ENCODE data around the gene LHFPL6.

The LHFPL6 gene

GRCh38 chr13:39590466-39591036, 12.4 kb downstream of the LHFPL6 start:
- no peak for DNase-seq

DNA sequence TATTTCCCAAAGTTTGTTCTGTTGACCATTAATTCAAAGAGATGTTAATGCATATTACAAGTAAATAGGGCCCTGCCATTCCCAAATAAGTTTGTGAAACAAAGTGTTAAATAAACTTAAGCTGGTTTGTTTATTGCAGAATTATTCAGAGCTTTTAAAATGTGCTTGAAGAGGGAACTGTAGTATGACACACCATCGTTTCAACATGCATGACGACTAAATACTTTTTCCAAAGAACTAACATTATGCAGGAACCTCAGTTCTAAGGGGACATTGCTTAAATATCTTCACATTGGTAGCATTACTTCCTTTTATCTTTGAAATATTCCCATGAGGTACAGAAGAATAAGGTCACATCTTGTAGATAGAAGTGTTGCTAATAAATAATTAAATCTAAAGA, 14.6 kb downstream of the LHFPL6 start:
- DNase-seq: no peak

GRCh38 chr13:39587939-39588338, 15.1 kb downstream of the LHFPL6 start:
- DNase-seq: no peak

GRCh38 chr13:39586958-39587605, 15.9 kb downstream of the LHFPL6 start:
- DNase-seq: no peak

- no peak for DNase-seq
Measured at GRCh38 chr13:39586151-39586550, 16.8 kb downstream of the LHFPL6 start.

- no peak for DNase-seq
Measured at GRCh38 chr13:39585219-39585618, 17.8 kb downstream of the LHFPL6 start.

DNA sequence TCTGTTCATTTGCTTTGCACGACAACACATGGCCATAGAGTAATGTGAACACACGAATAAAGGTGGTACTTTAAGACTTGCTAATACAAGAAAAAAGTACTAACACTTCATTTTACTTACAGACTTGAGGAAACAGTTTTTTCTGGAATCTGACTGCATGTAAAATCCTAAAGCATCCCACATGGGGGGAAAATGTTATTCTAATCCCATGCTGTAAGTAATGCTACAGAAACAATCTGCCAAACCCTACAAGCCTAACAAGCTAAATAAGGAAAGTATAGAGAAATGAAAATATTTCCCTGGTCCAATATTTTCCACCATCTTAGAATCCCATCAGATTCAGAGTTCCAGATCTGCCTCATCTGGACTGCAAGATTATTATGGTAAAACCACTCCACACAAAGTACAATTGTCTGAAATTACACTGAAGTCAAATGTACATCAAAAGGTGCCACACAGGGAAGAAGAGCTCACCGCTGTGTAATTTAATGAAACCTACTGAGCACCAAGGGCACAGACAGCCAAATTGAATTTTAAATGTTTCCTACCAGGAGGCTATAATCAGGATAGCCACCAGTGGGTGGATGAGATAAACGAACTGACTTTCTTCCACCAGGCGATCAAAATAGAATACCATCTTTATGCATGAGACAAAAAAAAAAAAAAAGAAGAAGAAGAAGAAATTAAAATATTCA, 22.0 kb downstream of the LHFPL6 start:
- DNase-seq: no peak

GRCh38 chr13:39578821-39579291, 24.1 kb downstream of the LHFPL6 start:
- no peak for DNase-seq

DNA sequence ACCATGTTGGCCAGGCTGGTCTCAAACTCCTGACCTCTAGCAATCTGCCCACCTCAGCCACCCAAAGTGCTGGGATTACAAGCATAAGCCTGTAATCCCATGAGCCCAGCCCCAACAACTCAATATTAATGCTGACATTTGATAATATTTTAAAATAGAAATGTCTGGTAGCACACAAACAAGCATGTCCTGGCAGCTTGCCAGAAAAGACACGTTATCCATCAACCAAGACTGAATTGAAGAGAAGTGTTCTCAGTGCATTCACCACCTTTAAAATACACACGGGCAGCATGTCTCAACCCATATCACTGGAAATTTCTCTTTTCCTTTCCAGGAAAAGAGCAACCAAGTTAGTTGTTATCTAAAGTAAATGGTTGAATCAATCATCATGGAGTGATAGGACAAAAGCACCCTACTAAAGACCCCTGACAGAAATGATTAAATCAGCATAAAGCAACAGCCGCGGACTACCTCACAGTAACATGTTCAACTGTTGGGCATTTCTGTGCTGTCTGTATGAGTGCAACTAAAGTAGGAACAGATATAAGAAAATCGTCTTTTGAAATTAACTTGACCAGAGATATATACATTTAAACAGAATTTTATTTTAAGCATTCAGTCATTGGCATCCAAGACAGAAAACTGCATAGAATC, 25.0 kb downstream of the LHFPL6 start:
- DNase-seq: no peak

GRCh38 chr13:39577203-39577602, 25.8 kb downstream of the LHFPL6 start:
- DNase-seq: no peak

GRCh38 chr13:39575641-39576238, 27.3 kb downstream of the LHFPL6 start:
- no peak for DNase-seq

GRCh38 chr13:39571502-39572092, 31.4 kb downstream of the LHFPL6 start:
- DNase-seq: no peak

DNA sequence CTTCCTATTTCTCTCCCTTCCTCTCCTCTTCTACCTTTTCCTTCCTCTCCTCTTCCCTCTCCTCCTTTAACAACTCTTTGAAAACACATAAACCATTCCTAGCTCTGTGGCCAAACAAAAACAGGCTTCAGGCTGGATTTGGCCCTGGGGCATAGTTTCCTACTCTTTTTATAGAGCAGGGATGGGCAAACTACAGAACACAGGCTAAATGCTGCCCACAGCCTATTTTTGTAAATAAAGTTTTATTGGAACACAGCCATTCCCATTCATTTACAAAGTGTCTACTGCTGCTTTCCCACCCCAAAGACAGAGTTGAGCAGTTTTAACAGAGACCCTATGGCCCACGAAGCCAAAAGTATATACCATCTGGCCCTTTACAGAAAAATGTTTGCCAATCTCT, 35.4 kb downstream of the LHFPL6 start:
- DNase-seq: no peak

GRCh38 chr13:39566216-39566869, 36.6 kb downstream of the LHFPL6 start:
- DNase-seq: no peak

DNA sequence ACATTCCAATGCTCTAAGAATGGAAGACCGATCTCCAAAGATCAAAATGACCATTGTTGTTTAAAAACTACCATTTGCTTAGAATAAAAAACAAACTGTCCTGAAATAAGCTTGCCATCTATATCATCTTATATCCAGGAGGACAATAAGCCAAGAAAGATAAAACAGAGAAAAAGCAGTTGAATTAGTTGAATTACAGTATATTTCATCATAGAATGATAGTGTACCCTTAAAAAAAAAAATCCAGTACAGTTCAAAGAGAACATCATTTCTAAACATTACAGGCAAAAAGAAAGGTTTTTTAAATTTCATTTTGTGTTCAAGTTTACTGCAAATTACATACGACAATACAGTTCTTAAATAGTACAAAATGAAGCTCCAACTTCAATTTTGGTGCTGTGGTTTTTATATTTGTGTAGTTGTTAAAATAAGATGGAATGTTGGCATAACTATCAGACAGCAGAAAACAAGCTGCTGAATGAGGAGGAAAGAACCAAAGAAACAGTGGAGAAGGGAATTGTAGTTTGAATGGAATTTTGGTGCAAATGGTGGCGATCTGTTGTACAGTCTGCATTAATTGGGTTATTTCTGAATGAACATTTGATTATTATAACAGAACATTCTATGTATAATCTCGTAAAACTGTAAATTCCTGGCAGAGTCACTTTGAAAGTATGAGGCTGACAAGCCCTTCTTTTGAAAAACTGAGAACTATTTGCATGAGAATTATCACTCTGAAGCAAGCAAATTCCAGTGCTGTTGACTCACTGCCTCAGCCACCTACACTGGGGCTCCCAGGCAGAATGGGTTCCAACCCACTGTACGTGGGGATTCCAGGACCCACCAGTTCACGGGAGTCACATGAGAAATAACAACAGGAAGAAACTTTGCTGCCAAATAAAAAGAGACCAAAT, 37.7 kb downstream of the LHFPL6 start:
- no peak for DNase-seq

GRCh38 chr13:39563470-39563735, 39.6 kb downstream of the LHFPL6 start:
- DNase-seq: no peak

GRCh38 chr13:39561971-39562370, 41.0 kb downstream of the LHFPL6 start:
- no peak for DNase-seq

- DNase-seq: no peak
Measured at GRCh38 chr13:39559847-39560246, 43.1 kb downstream of the LHFPL6 start.

DNA sequence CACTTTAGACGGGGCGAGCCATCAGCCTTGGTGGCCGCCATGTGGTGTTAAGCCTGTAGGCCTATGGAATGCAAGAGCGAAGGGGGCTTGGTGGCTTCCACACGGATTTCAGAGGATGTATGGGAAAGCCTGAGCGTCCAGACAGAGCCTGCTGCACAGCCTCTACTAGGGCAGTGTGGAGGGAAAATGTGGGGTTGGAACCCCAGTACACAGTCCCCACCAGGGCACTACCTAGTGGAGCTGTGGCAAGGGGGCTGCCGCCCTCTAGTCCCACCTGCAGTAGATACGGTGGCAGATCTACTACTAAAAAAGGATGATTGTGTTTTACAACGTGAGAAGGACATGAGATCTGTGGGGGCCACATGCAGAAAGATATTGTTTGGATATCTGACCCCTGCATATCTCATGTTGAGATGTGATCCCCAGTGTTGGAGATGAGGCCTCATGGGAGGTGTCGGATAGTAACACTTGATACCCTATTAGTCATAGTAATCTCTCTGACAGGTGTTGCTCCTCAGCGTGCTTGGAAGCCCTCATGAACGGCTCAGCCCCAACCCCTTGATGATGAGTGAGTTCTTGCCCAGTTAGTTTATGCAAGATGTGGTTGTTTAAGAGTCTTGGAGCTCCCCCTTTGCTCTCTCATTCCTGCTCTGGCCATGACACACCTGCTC, 45.6 kb downstream of the LHFPL6 start:
- no peak for DNase-seq

DNA sequence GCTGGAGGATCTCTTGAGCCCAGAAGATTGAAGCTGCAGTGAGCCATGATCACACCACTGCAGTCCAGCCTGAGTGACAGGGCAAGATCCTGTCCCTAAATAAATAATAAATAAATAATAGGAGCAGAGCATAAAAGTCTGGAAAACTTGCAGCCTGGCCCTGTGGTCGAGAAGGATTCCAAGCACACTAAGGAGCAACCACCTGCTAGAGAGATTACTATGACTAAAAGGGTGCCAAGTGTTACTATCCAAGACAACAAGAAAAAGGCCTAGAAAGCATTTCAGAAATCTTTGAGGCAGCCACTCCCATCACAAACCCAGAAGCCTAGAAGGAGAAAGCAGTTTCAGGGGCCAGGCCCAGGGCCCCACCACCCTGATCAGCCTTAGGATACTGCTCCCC, 46.1 kb downstream of the LHFPL6 start:
- DNase-seq: no peak

DNA sequence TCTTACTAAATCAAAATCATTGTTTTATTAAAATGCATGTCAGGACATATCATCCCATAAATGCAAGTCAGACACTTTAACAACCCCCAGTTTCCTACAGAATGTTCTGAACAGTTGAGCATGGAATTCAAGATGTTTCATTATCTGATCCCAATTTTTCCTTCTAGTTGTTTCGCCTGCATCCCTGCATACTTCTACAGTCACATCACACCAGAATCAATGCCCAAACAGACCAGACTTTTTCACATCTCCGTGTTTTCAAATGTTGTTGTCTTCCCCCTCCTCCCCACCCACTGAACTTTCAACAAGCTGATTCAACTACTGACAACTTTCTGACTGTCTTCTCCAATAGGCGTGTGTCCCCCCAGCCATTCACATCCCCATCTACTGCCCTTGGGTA, 48.6 kb downstream of the LHFPL6 start:
- no peak for DNase-seq
